HepG2 (cell line): ENCODE measurements around the gene BCO2. TPM values are rescaled to one million over a fixed set of nuclear protein-coding genes. Genes with fewer than 3 reads are reported as not detected.

Experiments
- BCLAF1 ChIP-seq: fragments of 450-650 bp; IDR thresholded peaks from 2 replicates; pipeline ENCODE4 v1.6.1; 2017; ENCODE audit warnings: mild to moderate bottlenecking
- IKZF5 ChIP-seq: IDR thresholded peaks from 2 replicates; pipeline ENCODE4 v1.6.1; 2018; ENCODE audit warnings: missing genetic modification reagents, mild to moderate bottlenecking, missing compliant biosample characterization
- KDM1A ChIP-seq: IDR thresholded peaks from 2 replicates; pipeline ENCODE4 v1.6.1; 2016; ENCODE audit warnings: missing compliant biosample characterization
- NCOA2 ChIP-seq: sonication (generic); formaldehyde crosslinking; IDR thresholded peaks from 2 replicates; pipeline ENCODE4 v1.8.0; 2022; ENCODE audit warnings: inconsistent platforms
- PAXIP1 ChIP-seq: sonication (generic); formaldehyde crosslinking; conservative IDR thresholded peaks from 2 replicates; pipeline ENCODE4 v1.4.0; 2020; ENCODE audit warnings: mild to moderate bottlenecking, missing genetic modification reagents, moderate library complexity
- PHB2 ChIP-seq: fragments of 450-650 bp; IDR thresholded peaks from 2 replicates; pipeline ENCODE4 v1.6.1; 2018; ENCODE audit not compliant: partially characterized antibody
- RELA ChIP-seq: sonication (generic); formaldehyde crosslinking; IDR thresholded peaks from 2 replicates; pipeline ENCODE4 v1.4.0; 2020; ENCODE audit warnings: missing genetic modification reagents
- U2AF1 ChIP-seq: fragments of 200-400 bp; formaldehyde crosslinking; optimal IDR thresholded peaks from 2 replicates; pipeline ENCODE3; 2017; ENCODE audit warnings: mild to moderate bottlenecking, low read depth, low read length
- ZNF333 ChIP-seq: sonication (generic); formaldehyde crosslinking; IDR thresholded peaks from 2 replicates; pipeline ENCODE4 v1.4.0; 2020; ENCODE audit warnings: mild to moderate bottlenecking, missing genetic modification reagents, borderline replicate concordance
- ZNF709 ChIP-seq: sonication (generic); formaldehyde crosslinking; IDR thresholded peaks from 2 replicates; pipeline ENCODE4 v1.5.0; 2020; ENCODE audit warnings: mild to moderate bottlenecking, missing genetic modification reagents
- polyA plus RNA-seq, 8 experiments: library from polyadenylated mRNA; depleted of rRNA in 3 of 8; stranded (reverse) in 7 of 8; unstranded in 1 of 8; fragments of >200 nt; fragmentation: Illumina TruSeq in 4 of 8; extraction: Trizol in 4 of 8; gene quantifications; 2 replicates each; pipeline versions ENCODE4 v1.2.1 to v1.2.3, GENCODE V29; 2011 to 2016; ENCODE audit warnings: low read depth in 4 of 8, missing spikeins in 1 of 8, mixed read lengths in 1 of 8; ENCODE audit not compliant: insufficient read depth in 1 of 8
- total RNA-seq, 5 experiments: library from RNA; depleted of rRNA; stranded (reverse); fragments of >200 nt; fragmentation: Illumina TruSeq; extraction: Trizol; gene quantifications; 2 replicates each; pipeline ENCODE4 v1.2.3, GENCODE V29; 2016; ENCODE audit warnings: low read depth in 1 of 5
- TF ChIP-seq, protein P1 (sequence below): sonication (generic); formaldehyde crosslinking; IDR thresholded peaks from 2 replicates; pipeline ENCODE4 v1.4.0; 2020; ENCODE audit warnings: missing genetic modification reagents, borderline replicate concordance
- TF ChIP-seq, protein P2 (sequence below): sonication (generic); formaldehyde crosslinking; conservative IDR thresholded peaks from 2 replicates; pipeline ENCODE4 v1.4.0; 2020; ENCODE audit warnings: missing genetic modification reagents

Gene BCO2
- total and polyA plus RNA-seq, 2 of the 13 experiments (the other 11 are each of a cell fraction or from before 2014, with no cell fraction given) = 0.38 to 0.58 TPM

GRCh38 chr11:112226062-112226830 is 50.9 kb downstream of the BCO2 start, which contains the start of gene PTS (continued):
- TF ChIP-seq PAXIP1 = peak; percentile 45
- TF ChIP-seq, protein P1, sequence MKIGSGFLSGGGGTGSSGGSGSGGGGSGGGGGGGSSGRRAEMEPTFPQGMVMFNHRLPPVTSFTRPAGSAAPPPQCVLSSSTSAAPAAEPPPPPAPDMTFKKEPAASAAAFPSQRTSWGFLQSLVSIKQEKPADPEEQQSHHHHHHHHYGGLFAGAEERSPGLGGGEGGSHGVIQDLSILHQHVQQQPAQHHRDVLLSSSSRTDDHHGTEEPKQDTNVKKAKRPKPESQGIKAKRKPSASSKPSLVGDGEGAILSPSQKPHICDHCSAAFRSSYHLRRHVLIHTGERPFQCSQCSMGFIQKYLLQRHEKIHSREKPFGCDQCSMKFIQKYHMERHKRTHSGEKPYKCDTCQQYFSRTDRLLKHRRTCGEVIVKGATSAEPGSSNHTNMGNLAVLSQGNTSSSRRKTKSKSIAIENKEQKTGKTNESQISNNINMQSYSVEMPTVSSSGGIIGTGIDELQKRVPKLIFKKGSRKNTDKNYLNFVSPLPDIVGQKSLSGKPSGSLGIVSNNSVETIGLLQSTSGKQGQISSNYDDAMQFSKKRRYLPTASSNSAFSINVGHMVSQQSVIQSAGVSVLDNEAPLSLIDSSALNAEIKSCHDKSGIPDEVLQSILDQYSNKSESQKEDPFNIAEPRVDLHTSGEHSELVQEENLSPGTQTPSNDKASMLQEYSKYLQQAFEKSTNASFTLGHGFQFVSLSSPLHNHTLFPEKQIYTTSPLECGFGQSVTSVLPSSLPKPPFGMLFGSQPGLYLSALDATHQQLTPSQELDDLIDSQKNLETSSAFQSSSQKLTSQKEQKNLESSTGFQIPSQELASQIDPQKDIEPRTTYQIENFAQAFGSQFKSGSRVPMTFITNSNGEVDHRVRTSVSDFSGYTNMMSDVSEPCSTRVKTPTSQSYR (CRISPR knock-in tag) = peak; percentile 47; the same call in 1 of the 2 replicates
- TF ChIP-seq BCLAF1 = no peak
- peak; percentile 48; the same call in 1 of the 2 replicates for TF ChIP-seq ZNF333
- no peak for TF ChIP-seq PHB2
- TF ChIP-seq NCOA2 (CRISPR knock-in tag) = no peak
- no peak for TF ChIP-seq U2AF1
- TF ChIP-seq IKZF5 = peak; percentile 67; the same call in 1 of the 2 replicates
- TF ChIP-seq, protein P2, sequence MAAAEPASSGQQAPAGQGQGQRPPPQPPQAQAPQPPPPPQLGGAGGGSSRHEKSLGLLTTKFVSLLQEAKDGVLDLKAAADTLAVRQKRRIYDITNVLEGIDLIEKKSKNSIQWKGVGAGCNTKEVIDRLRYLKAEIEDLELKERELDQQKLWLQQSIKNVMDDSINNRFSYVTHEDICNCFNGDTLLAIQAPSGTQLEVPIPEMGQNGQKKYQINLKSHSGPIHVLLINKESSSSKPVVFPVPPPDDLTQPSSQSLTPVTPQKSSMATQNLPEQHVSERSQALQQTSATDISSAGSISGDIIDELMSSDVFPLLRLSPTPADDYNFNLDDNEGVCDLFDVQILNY (CRISPR knock-in tag) = peak; percentile 82
- TF ChIP-seq ZNF709 = 0 out of 2 replicates have a peak, but pooled peaks have one; percentile 75
- TF ChIP-seq KDM1A (CRISPR knock-in tag) = 0 out of 2 replicates have a peak, but pooled peaks have one; percentile 8
- TF ChIP-seq RELA (CRISPR knock-in tag) = 0 out of 2 replicates have a peak, but pooled peaks have one; percentile 67
